ENCODE data around the gene PREX1. TPM values are rescaled to one million over a fixed set of nuclear protein-coding genes. Genes with fewer than 3 reads are reported as not detected.

PREX1 gene
- polyA plus RNA-seq, 1 donor (not counting 4 experiments of a cell fraction or from before 2014, with no cell fraction given): 0.22 TPM

- DNase-seq (ENCODE audit: low read depth, low spot score) (no peak), FAIRE-seq (no peak)
- no peak overlapping the region for H3K4me2 ChIP-seq (ENCODE audit: control insufficient read depth, extremely low read depth, insufficient read depth, low read depth, low read length)
- no peaks in the 10 kb centered on the region for H3K36me3 ChIP-seq (ENCODE audit: control insufficient read depth in 2 of 2, extremely low read depth in 1 of 2, insufficient read depth in 2 of 2, low read length in 2 of 2)
- no peaks in the 10 kb centered on the region for H4K20me1 ChIP-seq (ENCODE audit: control insufficient read depth, extremely low read depth, insufficient read depth, low read length)
- no peaks in the 10 kb centered on the region for H3K9me1 ChIP-seq (ENCODE audit: control insufficient read depth, extremely low read depth, insufficient read depth, low read length)
- no peaks in the 10 kb centered on the region for H3K79me2 ChIP-seq (ENCODE audit: control insufficient read depth, insufficient read depth, low read length)
- no peaks in the 10 kb centered on the region for H3K27me3 ChIP-seq (ENCODE audit: control insufficient read depth, extremely low read depth, insufficient read depth, low read length)
- H3K4me3 ChIP-seq (ENCODE audit: control insufficient read depth in 2 of 3, extremely low read depth in 1 of 3, insufficient read depth in 2 of 3, low read depth in 1 of 3, low read length in 3 of 3): no peak overlapping the region
- no peak for TF ChIP-seq EZH2 (IDR thresholded peaks at IDR 0.05; ENCODE audit: low read length)
- TF ChIP-seq CTCF (optimal IDR thresholded peaks at IDR 0.05 in 1 of 3, IDR thresholded peaks at IDR 0.05 in 1 of 3, conservative IDR thresholded peaks at IDR 0.05 in 1 of 3; ENCODE audit: extremely low read depth in 1 of 3, insufficient read depth in 2 of 3, low read length in 3 of 3): no peak
- no peak overlapping the region for H2AFZ ChIP-seq (ENCODE audit: control insufficient read depth, low read length)
- H3K9ac ChIP-seq (ENCODE audit: control insufficient read depth, extremely low read depth, insufficient read depth, low read length): no peak overlapping the region
- dilution Hi-C loops (cut with MboI; ENCODE audit: extremely low pct_ligation_motif_present, low sequenced_read_pairs): no loop called here
- H3K9me3 ChIP-seq (ENCODE audit: control insufficient read depth, low read depth, low read length): no peaks in the 10 kb centered on the region
- no peaks in the 10 kb centered on the region for H3K4me1 ChIP-seq (ENCODE audit: control insufficient read depth, extremely low read depth, insufficient read depth, low read length)
- no peak overlapping the region for H3K27ac ChIP-seq (ENCODE audit: control insufficient read depth, insufficient read depth, low read length)
Observed at GRCh38 chr20:48629960-48630315, 197.9 kb downstream of the PREX1 start.

GRCh38 chr20:48629069-48629959 is 198.5 kb downstream of the PREX1 start:
- DNase-seq (ENCODE audit: low read depth, low spot score) (no peak), FAIRE-seq (no peak)
- no peaks in the 10 kb centered on the region for H3K27me3 ChIP-seq (ENCODE audit: control insufficient read depth, extremely low read depth, insufficient read depth, low read length)
- no peak overlapping the region for H3K27ac ChIP-seq (ENCODE audit: control insufficient read depth, insufficient read depth, low read length)
- TF ChIP-seq EZH2 (IDR thresholded peaks at IDR 0.05; ENCODE audit: low read length) (no peak), CTCF (optimal IDR thresholded peaks at IDR 0.05 in 1 of 3, IDR thresholded peaks at IDR 0.05 in 1 of 3, conservative IDR thresholded peaks at IDR 0.05 in 1 of 3; ENCODE audit: extremely low read depth in 1 of 3, insufficient read depth in 2 of 3, low read length in 3 of 3) (no peak)
- no peaks in the 10 kb centered on the region for H3K4me1 ChIP-seq (ENCODE audit: control insufficient read depth, extremely low read depth, insufficient read depth, low read length)
- no peaks in the 10 kb centered on the region for H4K20me1 ChIP-seq (ENCODE audit: control insufficient read depth, extremely low read depth, insufficient read depth, low read length)
- dilution Hi-C loops (cut with MboI; ENCODE audit: extremely low pct_ligation_motif_present, low sequenced_read_pairs): no loop called here
- H3K9me1 ChIP-seq (ENCODE audit: control insufficient read depth, extremely low read depth, insufficient read depth, low read length): no peaks in the 10 kb centered on the region
- H3K36me3 ChIP-seq (ENCODE audit: control insufficient read depth in 2 of 2, extremely low read depth in 1 of 2, insufficient read depth in 2 of 2, low read length in 2 of 2): no peaks in the 10 kb centered on the region
- H3K4me2 ChIP-seq (ENCODE audit: control insufficient read depth, extremely low read depth, insufficient read depth, low read depth, low read length): no peak overlapping the region
- H3K79me2 ChIP-seq (ENCODE audit: control insufficient read depth, insufficient read depth, low read length): no peaks in the 10 kb centered on the region
- H3K9me3 ChIP-seq (ENCODE audit: control insufficient read depth, low read depth, low read length): no peaks in the 10 kb centered on the region
- no peak overlapping the region for H3K9ac ChIP-seq (ENCODE audit: control insufficient read depth, extremely low read depth, insufficient read depth, low read length)
- H2AFZ ChIP-seq (ENCODE audit: control insufficient read depth, low read length): no peak overlapping the region
- no peak overlapping the region for H3K4me3 ChIP-seq (ENCODE audit: control insufficient read depth in 2 of 3, extremely low read depth in 1 of 3, insufficient read depth in 2 of 3, low read depth in 1 of 3, low read length in 3 of 3)
